DOHH2 (cell line): ENCODE results near the gene LGR6.

Experiments used
- H3F3A ChIP-seq: fragments of 200-600 bp; sonication (generic), shearing (Covaris generic); 2 replicates; pipeline ENCODE4 v1.6.0; 2016; ENCODE audit warnings: antibody characterized with exemption, mild to moderate bottlenecking; ENCODE audit not compliant: control insufficient read depth, insufficient read depth
- H3K27ac ChIP-seq: fragments of 200-600 bp; sonication (generic); 2 replicates; pipeline ENCODE4 v1.5.1; 2014; ENCODE audit warnings: low read depth, mild to moderate bottlenecking, low read length, moderate library complexity
- H3K27me3 ChIP-seq: fragments of 200-600 bp; sonication (generic); 2 replicates; pipeline ENCODE4 v1.6.1; 2014; ENCODE audit warnings: mild to moderate bottlenecking, low read length, mixed read lengths; ENCODE audit not compliant: control insufficient read depth
- H3K36me3 ChIP-seq: fragments of 200-600 bp; sonication (generic); 2 replicates; pipeline ENCODE4 v1.6.1; 2014; ENCODE audit warnings: mild to moderate bottlenecking, low read length, moderate library complexity, mixed read lengths; ENCODE audit not compliant: control insufficient read depth
- H3K4me1 ChIP-seq: fragments of 200-600 bp; sonication (generic); 2 replicates; pipeline ENCODE4 v1.6.1; 2014; ENCODE audit warnings: mild to moderate bottlenecking, low read length, mixed read lengths; ENCODE audit not compliant: control insufficient read depth
- H3K4me2 ChIP-seq: fragments of 200-600 bp; sonication (generic); 2 replicates; pipeline ENCODE4 v1.6.0; 2014; ENCODE audit warnings: mild to moderate bottlenecking, low read length, moderate library complexity
- H3K4me3 ChIP-seq: fragments of 200-600 bp; sonication (generic); 2 replicates; pipeline ENCODE4 v1.5.1; 2014; ENCODE audit warnings: mild to moderate bottlenecking, low read length, mixed read lengths
- H3K79me2 ChIP-seq: fragments of 200-600 bp; sonication (generic); 2 replicates; pipeline ENCODE4 v1.6.1; 2014; ENCODE audit warnings: mild to moderate bottlenecking, low read length, mixed read lengths; ENCODE audit not compliant: control insufficient read depth
- H3K9me2 ChIP-seq: fragments of 200-600 bp; sonication (generic); replicated peaks from 2 replicates; pipeline ENCODE4 v1.6.1; 2014; ENCODE audit warnings: mild to moderate bottlenecking, low read length, mixed read lengths; ENCODE audit not compliant: control insufficient read depth
- H3K9me3 ChIP-seq: fragments of 200-600 bp; sonication (generic); 2 replicates; pipeline ENCODE4 v1.6.1; 2014; ENCODE audit warnings: antibody characterized with exemption, low read length, mixed read lengths; ENCODE audit not compliant: control insufficient read depth, insufficient read depth
- H4K20me1 ChIP-seq: fragments of 200-600 bp; sonication (generic); 2 replicates; pipeline ENCODE4 v1.6.0; 2014; ENCODE audit warnings: low read depth, mild to moderate bottlenecking, antibody characterized with exemption, low read length, moderate library complexity; ENCODE audit not compliant: control insufficient read depth, insufficient read depth
- CTCF ChIP-seq: fragments of 200-600 bp; sonication (generic); IDR thresholded peaks from one replicate; pipeline ENCODE4 v1.5.1; 2014; ENCODE audit warnings: antibody characterized with exemption, mild to moderate bottlenecking, low read depth, low read length; ENCODE audit not compliant: poor library complexity, severe bottlenecking
- EZH2phosphoT487 ChIP-seq: fragments of 200-600 bp; sonication (generic); IDR thresholded peaks from 2 replicates; pipeline ENCODE4 v1.6.1; 2017; ENCODE audit warnings: borderline replicate concordance, mild to moderate bottlenecking, antibody characterized with exemption, low read length, moderate library complexity, mixed read lengths

LGR6 gene

GRCh38 chr1:202289009-202289408, 95.4 kb downstream of the LGR6 start:
- H4K20me1 ChIP-seq = no peaks in the 10 kb centered on the region
- H3K9me2 ChIP-seq = no peaks in the 10 kb centered on the region
- no peak overlapping the region for H3K4me2 ChIP-seq
- no peaks in the 10 kb centered on the region for H3K9me3 ChIP-seq
- H3K27ac ChIP-seq = no peak overlapping the region
- TF ChIP-seq CTCF (no peak), EZH2phosphoT487 (no peak)
- H3K4me1 ChIP-seq = peaks cover under 1% of the 10 kb centered on the region; the same call in 1 of the 2 replicates
- H3K4me3 ChIP-seq = no peak overlapping the region
- peaks cover 17% of the 10 kb centered on the region for H3K27me3 ChIP-seq
- no peaks in the 10 kb centered on the region for H3K36me3 ChIP-seq
- H3K79me2 ChIP-seq = no peaks in the 10 kb centered on the region
- no peaks in the 10 kb centered on the region for H3F3A ChIP-seq

- Histone ChIP-seq H3K4me2 (no peak overlapping the region), H3K27me3 (peaks cover 17% of the 10 kb centered on the region), H4K20me1 (no peaks in the 10 kb centered on the region), H3K4me3 (no peak overlapping the region), H3K27ac (no peak overlapping the region), H3F3A (no peaks in the 10 kb centered on the region), H3K9me3 (no peaks in the 10 kb centered on the region), H3K36me3 (no peaks in the 10 kb centered on the region), H3K4me1 (no peaks in the 10 kb centered on the region), H3K79me2 (no peaks in the 10 kb centered on the region), H3K9me2 (no peaks in the 10 kb centered on the region)
- no peak for TF ChIP-seq CTCF
- TF ChIP-seq EZH2phosphoT487 = no peak
Measured at GRCh38 chr1:202291001-202291400, 97.4 kb downstream of the LGR6 start.

GRCh38 chr1:202291961-202292712, 98.5 kb downstream of the LGR6 start:
- no peaks in the 10 kb centered on the region for H3K9me2 ChIP-seq
- no peak overlapping the region for H3K4me2 ChIP-seq
- H3K36me3 ChIP-seq = no peaks in the 10 kb centered on the region
- no peak overlapping the region for H3K4me3 ChIP-seq
- no peaks in the 10 kb centered on the region for H3K9me3 ChIP-seq
- no peak for TF ChIP-seq EZH2phosphoT487
- no peak for TF ChIP-seq CTCF
- no peaks in the 10 kb centered on the region for H3K4me1 ChIP-seq
- no peaks in the 10 kb centered on the region for H3F3A ChIP-seq
- peaks cover 17% of the 10 kb centered on the region for H3K27me3 ChIP-seq
- no peak overlapping the region for H3K27ac ChIP-seq
- H3K79me2 ChIP-seq = no peaks in the 10 kb centered on the region
- no peaks in the 10 kb centered on the region for H4K20me1 ChIP-seq
